IMR-90 (cell line): ENCODE data around the gene HNF1B. TPM values are rescaled to one million over a fixed set of nuclear protein-coding genes. Genes with fewer than 3 reads are reported as not detected.

Experiments used
- ATAC-seq: fragments of 200-7000 bp; cut with Tn5 transposase; 2 replicates; pipeline ENCODE4 v1.9.1; 2020; ENCODE audit warnings: low read depth, mild to moderate bottlenecking, moderate library complexity
- BruUV-seq: library from RNA; stranded (reverse); fragments of 400-500 nt; replicated peaks from 2 replicates; lab custom pipeline; 2021; lab: Mats Ljungman, UMichigan
- CTCF ChIA-PET: fragments of 300-600 bp; formaldehyde crosslinking; extraction: SDS; loops from one replicate; lab custom pipeline; 2021; ENCODE audit warnings: antibody characterized with exemption; lab: Yijun Ruan, JAX
- POLR2A ChIA-PET: fragments of 300-600 bp; sonication (Branson Sonifier 250); formaldehyde crosslinking; loops from one replicate; lab custom pipeline; 2022; ENCODE audit warnings: antibody characterized with exemption; ENCODE audit not compliant: unreplicated experiment; lab: Charles Lee
- DNase-seq: peaks from one replicate; pipeline ENCODE4 v3.0.0; 2013
- H2AFZ ChIP-seq: replicated peaks from 2 replicates; pipeline ENCODE3; 2013; ENCODE audit warnings: low read length, mild to moderate bottlenecking; ENCODE audit not compliant: poor library complexity
- H2AK5ac ChIP-seq: 2 replicates; pipeline ENCODE4 v1.6.1; 2013; ENCODE audit warnings: low read depth, low read length, inconsistent platforms
- H2AK9ac ChIP-seq: replicated peaks from 2 replicates; pipeline ENCODE3; 2013; ENCODE audit warnings: mild to moderate bottlenecking, low read depth, low read length, moderate library complexity; ENCODE audit not compliant: poor library complexity
- H2BK120ac ChIP-seq: 2 replicates; pipeline ENCODE4 v1.6.1; 2013; ENCODE audit warnings: low read depth, low read length, inconsistent platforms
- H2BK15ac ChIP-seq: 3 replicates; pipeline ENCODE4 v1.6.1; 2013; ENCODE audit warnings: low read depth, low read length, inconsistent platforms
- H2BK20ac ChIP-seq: 2 replicates; pipeline ENCODE4 v1.6.1; 2013; ENCODE audit warnings: low read depth, mild to moderate bottlenecking, inconsistent platforms, low read length, moderate library complexity
- H2BK5ac ChIP-seq: 2 replicates; pipeline ENCODE4 v1.6.1; 2013; ENCODE audit warnings: mild to moderate bottlenecking, low read depth, low read length, inconsistent platforms; ENCODE audit not compliant: poor library complexity, severe bottlenecking
- H3K14ac ChIP-seq: replicated peaks from 2 replicates; pipeline ENCODE4 v1.6.1; 2013; ENCODE audit warnings: low read depth, low read length, inconsistent platforms
- H3K18ac ChIP-seq: 2 replicates; pipeline ENCODE4 v1.6.1; 2013; ENCODE audit warnings: low read depth, low read length, control low read depth
- H3K23ac ChIP-seq: 2 replicates; pipeline ENCODE4 v1.6.1; 2013; ENCODE audit warnings: low read depth, low read length, inconsistent platforms
- H3K27ac ChIP-seq: 2 replicates; pipeline ENCODE4 v1.5.1; 2013; ENCODE audit warnings: mild to moderate bottlenecking, control low read depth, low read length; ENCODE audit not compliant: insufficient read depth
- H3K27me3 ChIP-seq: 2 replicates; pipeline ENCODE4 v1.6.1; 2013; ENCODE audit warnings: low read length; ENCODE audit not compliant: control insufficient read depth, insufficient read depth
- H3K36me3 ChIP-seq: 2 replicates; pipeline ENCODE4 v1.6.1; 2013; ENCODE audit warnings: low read length, mixed read lengths; ENCODE audit not compliant: control insufficient read depth, insufficient read depth
- H3K4ac ChIP-seq: 2 replicates; pipeline ENCODE4 v1.6.1; 2013; ENCODE audit warnings: low read depth, low read length, inconsistent platforms
- H3K4me1 ChIP-seq: 2 replicates; pipeline ENCODE4 v1.6.1; 2013; ENCODE audit warnings: low read length, mixed read lengths; ENCODE audit not compliant: control insufficient read depth, insufficient read depth
- H3K4me2 ChIP-seq: 2 replicates; pipeline ENCODE4 v1.6.1; 2013; ENCODE audit warnings: low read depth, mild to moderate bottlenecking, control low read depth, low read length, moderate library complexity
- H3K4me3 ChIP-seq: 2 replicates; pipeline ENCODE4 v1.5.1; 2013; ENCODE audit warnings: low read depth, mild to moderate bottlenecking, control low read depth, low read length, moderate library complexity; ENCODE audit not compliant: insufficient read depth
- H3K56ac ChIP-seq: 2 replicates; pipeline ENCODE4 v1.6.1; 2013; ENCODE audit warnings: low read length, inconsistent platforms; ENCODE audit not compliant: insufficient read depth; ENCODE audit errors: extremely low read depth
- H3K79me1 ChIP-seq, 2 experiments: 2 replicates each; pipeline ENCODE4 v1.6.1; 2013; ENCODE audit warnings: low read length in 2 of 2, inconsistent platforms in 1 of 2, low read depth in 1 of 2
- H3K9ac ChIP-seq: 2 replicates; pipeline ENCODE4 v1.6.1; 2013; ENCODE audit warnings: low read depth, low read length, control low read depth
- H3K9me1 ChIP-seq: 2 replicates; pipeline ENCODE4 v1.6.1; 2013; ENCODE audit warnings: low read length, inconsistent platforms; ENCODE audit not compliant: insufficient read depth
- H3K9me3 ChIP-seq: 2 replicates; pipeline ENCODE4 v1.6.1; 2013; ENCODE audit warnings: low read length; ENCODE audit not compliant: control insufficient read depth, insufficient read depth
- H4K20me1 ChIP-seq: 2 replicates; pipeline ENCODE4 v1.6.1; 2013; ENCODE audit warnings: low read length, inconsistent platforms; ENCODE audit not compliant: insufficient read depth
- H4K5ac ChIP-seq: 2 replicates; pipeline ENCODE4 v1.6.1; 2013; ENCODE audit warnings: mild to moderate bottlenecking, low read depth, low read length, control low read depth
- H4K8ac ChIP-seq, 2 experiments: 2 replicates each; pipeline ENCODE4 v1.6.1; 2013; ENCODE audit warnings: low read depth in 2 of 2, low read length in 2 of 2, control low read depth in 1 of 2, inconsistent platforms in 1 of 2
- H4K91ac ChIP-seq: 2 replicates; pipeline ENCODE4 v1.6.1; 2013; ENCODE audit warnings: low read depth, low read length, inconsistent platforms; ENCODE audit not compliant: insufficient read depth
- CEBPB ChIP-seq: IDR thresholded peaks from 2 replicates; pipeline ENCODE4 v1.6.1; 2012; ENCODE audit warnings: low read depth, low read length, improper control_type of control experiment
- FOS ChIP-seq: fragments of 150-350 bp; IDR thresholded peaks from 2 replicates; pipeline ENCODE4 v1.6.1; 2016; ENCODE audit warnings: low read depth, low read length
- MAFK ChIP-seq: IDR thresholded peaks from 2 replicates; pipeline ENCODE4 v1.6.1; 2012; ENCODE audit warnings: low read depth, low read length, improper control_type of control experiment
- MAZ ChIP-seq: IDR thresholded peaks from 2 replicates; pipeline ENCODE4 v1.6.1; 2012; ENCODE audit warnings: low read depth, mild to moderate bottlenecking, low read length, improper control_type of control experiment, moderate library complexity, borderline replicate concordance
- NFE2L2 ChIP-seq: fragments of 150-350 bp; IDR thresholded peaks from 2 replicates; pipeline ENCODE4 v1.6.1; 2016; ENCODE audit warnings: low read depth, mild to moderate bottlenecking, low read length
- RCOR1 ChIP-seq: IDR thresholded peaks from 2 replicates; pipeline ENCODE4 v1.6.1; 2012; ENCODE audit warnings: mild to moderate bottlenecking, low read length, improper control_type of control experiment; ENCODE audit not compliant: insufficient replicate concordance
- RFX5 ChIP-seq: IDR thresholded peaks from 2 replicates; pipeline ENCODE4 v1.8.0; 2012; ENCODE audit warnings: low read depth, mild to moderate bottlenecking, low read length, moderate library complexity
- SMC3 ChIP-seq: fragments of 150-350 bp; IDR thresholded peaks from 2 replicates; pipeline ENCODE4 v1.6.1; 2016; ENCODE audit warnings: low read depth, mild to moderate bottlenecking, antibody characterized with exemption, low read length, moderate library complexity
- WGBS, 2 experiments: methylation state at CpG; one replicate each; pipeline versions ENCODE4 v1.1.5 to v1.1.7; 2013; ENCODE audit warnings: missing lambda C conversion rate in 2 of 2; ENCODE audit not compliant: insufficient read length in 1 of 2; ENCODE audit errors: extremely low coverage in 2 of 2; 5-methylcytosine and 5-hydroxymethylcytosine counted together
- dilution Hi-C: fragments of 300-500 bp; cut with HindIII; formaldehyde crosslinking; loops from one replicate; pipeline ENCODE4 v1.14.3; 2018; ENCODE audit warnings: low sequenced_read_pairs; ENCODE audit not compliant: unreplicated experiment
- in situ Hi-C: fragments of 300-500 bp; cut with MboI; formaldehyde crosslinking; loops from 3 replicates; pipeline ENCODE4 v1.14.3; 2019; ENCODE audit warnings: low sequenced_read_pairs, inconsistent platforms, mixed read lengths
- intact Hi-C: fragments of 100-400 bp; cut with micrococcal nuclease; formaldehyde crosslinking; loops from 2 replicates; pipeline ENCODE4 v1.10.0; 2022
- polyA plus RNA-seq, 3 experiments: library from polyadenylated mRNA; depleted of rRNA; stranded (reverse); fragments of >200 nt; gene quantifications; 2 replicates each; pipeline ENCODE4 v1.2.3, GENCODE V29; 2012; ENCODE audit warnings: low replicate concordance in 1 of 3
- total RNA-seq: library from RNA; depleted of rRNA; stranded (reverse); fragments of >200 nt; gene quantifications from 2 replicates; pipeline ENCODE4 v1.2.3, GENCODE V29; 2012
- TF ChIP-seq, protein P1 (sequence below): fragments of 150-350 bp; IDR thresholded peaks from 2 replicates; pipeline ENCODE4 v1.6.1; 2016; ENCODE audit warnings: low read depth, mild to moderate bottlenecking, low read length, moderate library complexity, borderline replicate concordance

Gene HNF1B
- total and polyA plus RNA-seq, 2 of the 4 experiments (the other 2 are of a cell fraction) = not detected

DNA sequence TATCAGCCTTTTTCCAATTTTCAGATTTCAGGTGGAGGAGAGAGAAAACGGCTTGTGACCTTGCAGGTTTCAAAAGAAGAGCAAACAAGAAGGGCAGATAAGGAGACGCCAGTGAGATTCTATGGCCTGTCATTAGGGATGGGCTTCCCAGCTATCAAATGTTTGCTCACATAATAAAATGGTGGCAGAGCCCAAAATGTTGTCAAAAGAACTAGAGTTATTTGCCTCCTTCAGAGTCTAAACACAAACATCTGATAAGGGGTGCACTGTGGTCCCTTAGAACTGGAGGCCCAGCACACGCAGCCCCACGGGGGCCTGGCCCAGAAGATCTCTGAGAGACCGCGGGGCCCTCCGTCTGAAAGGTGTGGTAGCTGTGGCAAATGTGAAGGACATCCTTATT, 55.5 kb downstream of the HNF1B start:
- DNase-seq (no peak), ATAC-seq (no peak)
- Histone ChIP-seq H3K4me1 (no peaks in the 10 kb centered on the region), H3K27ac (no peak overlapping the region), H3K9me1 (no peaks in the 10 kb centered on the region), H3K4me2 (no peak overlapping the region), H2BK5ac (no peak overlapping the region), H3K56ac (no peak overlapping the region), H2BK20ac (no peak overlapping the region), H3K18ac (no peak overlapping the region), H3K79me1 (no peaks in the 10 kb centered on the region), H4K20me1 (no peaks in the 10 kb centered on the region), H2BK120ac (no peak overlapping the region), H3K4me3 (no peak overlapping the region), H3K4ac (no peak overlapping the region), H3K9me3 (no peaks in the 10 kb centered on the region), H3K9ac (no peak overlapping the region), H3K23ac (no peak overlapping the region), H3K27me3 (peaks cover 22% of the 10 kb centered on the region), H2AFZ (no peak overlapping the region), H2AK9ac (no peak overlapping the region), H4K5ac (no peak overlapping the region), H2BK15ac (no peak overlapping the region), H3K14ac (no peak overlapping the region), H4K8ac (no peak overlapping the region), H3K36me3 (no peaks in the 10 kb centered on the region), H2AK5ac (no peak overlapping the region), H4K91ac (no peak overlapping the region)
- no CpG with 5 or more reads among the region's 7 CpGs for WGBS, 2 experiments
- BruUV-seq = no TSS peak
- intact Hi-C loops = no loop called here
- TF ChIP-seq FOS (no peak), RFX5 (no peak), SMC3 (no peak), MAFK (no peak), RCOR1 (no peak), CEBPB (no peak), MAZ (no peak), NFE2L2 (no peak)
- TF ChIP-seq, protein P1, sequence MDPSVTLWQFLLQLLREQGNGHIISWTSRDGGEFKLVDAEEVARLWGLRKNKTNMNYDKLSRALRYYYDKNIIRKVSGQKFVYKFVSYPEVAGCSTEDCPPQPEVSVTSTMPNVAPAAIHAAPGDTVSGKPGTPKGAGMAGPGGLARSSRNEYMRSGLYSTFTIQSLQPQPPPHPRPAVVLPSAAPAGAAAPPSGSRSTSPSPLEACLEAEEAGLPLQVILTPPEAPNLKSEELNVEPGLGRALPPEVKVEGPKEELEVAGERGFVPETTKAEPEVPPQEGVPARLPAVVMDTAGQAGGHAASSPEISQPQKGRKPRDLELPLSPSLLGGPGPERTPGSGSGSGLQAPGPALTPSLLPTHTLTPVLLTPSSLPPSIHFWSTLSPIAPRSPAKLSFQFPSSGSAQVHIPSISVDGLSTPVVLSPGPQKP = no peak
- in situ Hi-C loops = no loop called here
- dilution Hi-C loops = no loop called here
- ChIA-PET POLR2A (no interaction called here), CTCF (no interaction called here)
